GM19193 (cell line): ENCODE results near the gene NHS.

ENCODE experiments used
- POLR2A ChIP-seq: IDR thresholded peaks from 4 replicates; pipeline ENCODE4 v1.6.1; 2011; ENCODE audit not compliant: insufficient read depth, insufficient read length; ENCODE audit errors: extremely low read depth

The NHS gene

GRCh38 chrX:17610788-17611187, 235.8 kb downstream of the NHS start:
- TF ChIP-seq POLR2A, result no peak

GRCh38 chrX:17613979-17614588, 239.1 kb downstream of the NHS start:
- TF ChIP-seq POLR2A, result no peak

GRCh38 chrX:17616936-17617335, 241.9 kb downstream of the NHS start:
- no peak for TF ChIP-seq POLR2A

- no peak for TF ChIP-seq POLR2A
These were observed 242.8 kb downstream of the NHS start for GRCh38 chrX:17617806-17618205.

- TF ChIP-seq POLR2A, result no peak
These were observed 246.7 kb downstream of the NHS start for GRCh38 chrX:17621566-17622270.

- TF ChIP-seq POLR2A, result no peak
These were observed 247.3 kb downstream of the NHS start for GRCh38 chrX:17622331-17622730.

- TF ChIP-seq POLR2A, result no peak
These were observed 248.8 kb downstream of the NHS start for GRCh38 chrX:17623750-17624149.

- no peak for TF ChIP-seq POLR2A
These were observed 252.0 kb downstream of the NHS start for GRCh38 chrX:17627026-17627425.

GRCh38 chrX:17628976-17629375, 254.0 kb downstream of the NHS start:
- TF ChIP-seq POLR2A, result no peak

- no peak for TF ChIP-seq POLR2A
These were observed 254.5 kb downstream of the NHS start for GRCh38 chrX:17629519-17629918.

- no peak for TF ChIP-seq POLR2A
These were observed 256.6 kb downstream of the NHS start for GRCh38 chrX:17631647-17632046.

- TF ChIP-seq POLR2A, result no peak
These were observed 257.9 kb downstream of the NHS start for GRCh38 chrX:17632942-17633341.

- TF ChIP-seq POLR2A, result no peak
These were observed 258.5 kb downstream of the NHS start for GRCh38 chrX:17633546-17633945.

- TF ChIP-seq POLR2A, result no peak
These were observed 259.7 kb downstream of the NHS start for GRCh38 chrX:17634542-17635207.

GRCh38 chrX:17635231-17635630, 260.2 kb downstream of the NHS start:
- TF ChIP-seq POLR2A, result no peak

GRCh38 chrX:17637235-17637634, 262.2 kb downstream of the NHS start:
- TF ChIP-seq POLR2A, result no peak

GRCh38 chrX:17638731-17639130, 263.7 kb downstream of the NHS start:
- no peak for TF ChIP-seq POLR2A

GRCh38 chrX:17642891-17643290, 267.9 kb downstream of the NHS start:
- TF ChIP-seq POLR2A, result no peak
